Measurements from ENCODE around the gene PAFAH1B2.

DNA sequence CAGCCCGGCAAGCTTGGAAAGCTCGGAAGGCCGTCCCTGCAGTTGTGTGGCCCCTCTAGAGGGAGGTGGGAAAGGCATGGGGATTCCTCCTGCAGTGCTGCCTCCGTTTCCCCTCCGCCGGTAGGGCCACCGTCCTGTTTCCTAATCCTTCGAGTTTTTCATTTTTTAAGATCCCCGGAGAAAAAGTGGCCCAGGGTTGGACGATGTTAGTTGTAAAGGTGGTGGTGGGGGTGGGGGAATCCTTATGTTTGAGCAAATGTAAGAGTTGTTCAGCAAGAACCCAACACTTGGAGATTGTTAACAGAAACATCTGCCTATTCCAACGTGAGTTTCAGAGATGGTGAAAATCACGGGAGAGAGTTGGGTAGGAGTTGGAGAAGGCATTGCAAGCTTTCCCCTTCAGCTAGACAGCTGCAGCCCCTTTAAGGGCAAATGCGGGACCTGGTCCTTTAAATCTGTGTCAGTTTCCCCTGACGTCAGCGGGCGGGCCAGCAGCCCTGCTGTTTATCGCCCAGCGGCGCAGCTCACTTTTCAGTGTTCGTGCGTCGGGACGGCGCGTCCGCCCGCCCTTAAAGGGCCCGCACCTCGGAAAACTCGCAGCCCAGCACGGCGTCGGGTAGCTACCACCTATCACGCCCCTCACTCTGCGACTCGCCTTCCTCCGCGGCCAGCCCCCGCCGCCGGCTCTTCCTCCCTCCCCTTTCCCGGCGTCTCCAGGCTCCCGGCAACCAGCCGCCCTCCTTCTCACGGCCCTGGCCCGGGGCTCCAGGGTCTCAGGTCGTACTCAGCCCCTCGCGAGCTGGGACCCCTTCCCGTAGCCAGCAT is 34.3 kb downstream of the PAFAH1B2 start, which contains the start of gene SIDT2:
- peak; percentile 70 for TF ChIP-seq POLR2A (IDR thresholded peaks at IDR 0.05)
- TF ChIP-seq, protein P1, sequence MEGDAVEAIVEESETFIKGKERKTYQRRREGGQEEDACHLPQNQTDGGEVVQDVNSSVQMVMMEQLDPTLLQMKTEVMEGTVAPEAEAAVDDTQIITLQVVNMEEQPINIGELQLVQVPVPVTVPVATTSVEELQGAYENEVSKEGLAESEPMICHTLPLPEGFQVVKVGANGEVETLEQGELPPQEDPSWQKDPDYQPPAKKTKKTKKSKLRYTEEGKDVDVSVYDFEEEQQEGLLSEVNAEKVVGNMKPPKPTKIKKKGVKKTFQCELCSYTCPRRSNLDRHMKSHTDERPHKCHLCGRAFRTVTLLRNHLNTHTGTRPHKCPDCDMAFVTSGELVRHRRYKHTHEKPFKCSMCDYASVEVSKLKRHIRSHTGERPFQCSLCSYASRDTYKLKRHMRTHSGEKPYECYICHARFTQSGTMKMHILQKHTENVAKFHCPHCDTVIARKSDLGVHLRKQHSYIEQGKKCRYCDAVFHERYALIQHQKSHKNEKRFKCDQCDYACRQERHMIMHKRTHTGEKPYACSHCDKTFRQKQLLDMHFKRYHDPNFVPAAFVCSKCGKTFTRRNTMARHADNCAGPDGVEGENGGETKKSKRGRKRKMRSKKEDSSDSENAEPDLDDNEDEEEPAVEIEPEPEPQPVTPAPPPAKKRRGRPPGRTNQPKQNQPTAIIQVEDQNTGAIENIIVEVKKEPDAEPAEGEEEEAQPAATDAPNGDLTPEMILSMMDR (IDR thresholded peaks at IDR 0.05), result no peak
- peak; percentile 79 to 90 (median 80) for TF ChIP-seq POLR2AphosphoS5 (IDR thresholded peaks at IDR 0.05)

All from breast epithelium (tissue), 3 donors.